ENCODE data around the gene TRMT112. TPM values are rescaled to one million over a fixed set of nuclear protein-coding genes. Genes with fewer than 3 reads are reported as not detected.

Gene TRMT112
- total RNA-seq, 1 donor from 2014 or later: 83.4 TPM

Small RNA genes lying within 50 kb of the gene (microRNA-seq; reads per million reads assigned to microRNA genes)
- not detected for gene MIR7155 (ENCODE audit: borderline number of aligned reads)

Other genes starting within 250 kb of the TRMT112 start
- gene MACROD1, start 151.4 kb downstream of the TRMT112 start, total RNA-seq: 139 TPM
- gene STIP1, start 131.4 kb downstream of the TRMT112 start, total RNA-seq: 127 TPM
- gene FERMT3, start 110.8 kb downstream of the TRMT112 start, total RNA-seq: 6.9 TPM
- gene TRPT1, start 91.4 kb downstream of the TRMT112 start, total RNA-seq: 84.9 TPM
- 73.9 TPM for gene NUDT22, start 91.3 kb downstream of the TRMT112 start, total RNA-seq
- 59.1 TPM for gene DNAJC4, start 87.0 kb downstream of the TRMT112 start, total RNA-seq
- 305 TPM for gene VEGFB, start 83.0 kb downstream of the TRMT112 start, total RNA-seq
- 50.0 TPM for gene FKBP2, start 76.5 kb downstream of the TRMT112 start, total RNA-seq
- gene PPP1R14B, start 70.6 kb downstream of the TRMT112 start, total RNA-seq: 132 TPM
- gene PLCB3, start 66.0 kb downstream of the TRMT112 start, total RNA-seq: 12.0 TPM
- gene BAD, start 32.9 kb downstream of the TRMT112 start, total RNA-seq: 98.7 TPM
- gene GPR137, start 31.7 kb downstream of the TRMT112 start, total RNA-seq: 33.6 TPM
- not detected for gene KCNK4, start 26.3 kb downstream of the TRMT112 start, total RNA-seq
- not detected for gene CATSPERZ, start 17.2 kb downstream of the TRMT112 start, total RNA-seq
- 256 TPM for gene ESRRA, start 12.0 kb downstream of the TRMT112 start, total RNA-seq
- 362 TPM for gene PRDX5, start 562 bp upstream of the TRMT112 start, total RNA-seq
- 7.2 TPM for gene CCDC88B, start 22.6 kb upstream of the TRMT112 start, total RNA-seq
- 15.1 TPM for gene RPS6KA4, start 41.6 kb upstream of the TRMT112 start, total RNA-seq
- gene SLC22A11, start 238.4 kb upstream of the TRMT112 start, total RNA-seq: not detected